Fibroblast of skin of abdomen (primary cell): ENCODE measurements around the gene PCDHB11.
"Not testable (repeated sequence)": the region's sequence is repeated elsewhere in the genome, so short reads cannot be mapped to it uniquely, and the experiment has no call there.

Experiments
- DNase-seq: peaks from one replicate; pipeline ENCODE4 v3.0.0-alpha.2; 2013

Gene PCDHB11

DNA sequence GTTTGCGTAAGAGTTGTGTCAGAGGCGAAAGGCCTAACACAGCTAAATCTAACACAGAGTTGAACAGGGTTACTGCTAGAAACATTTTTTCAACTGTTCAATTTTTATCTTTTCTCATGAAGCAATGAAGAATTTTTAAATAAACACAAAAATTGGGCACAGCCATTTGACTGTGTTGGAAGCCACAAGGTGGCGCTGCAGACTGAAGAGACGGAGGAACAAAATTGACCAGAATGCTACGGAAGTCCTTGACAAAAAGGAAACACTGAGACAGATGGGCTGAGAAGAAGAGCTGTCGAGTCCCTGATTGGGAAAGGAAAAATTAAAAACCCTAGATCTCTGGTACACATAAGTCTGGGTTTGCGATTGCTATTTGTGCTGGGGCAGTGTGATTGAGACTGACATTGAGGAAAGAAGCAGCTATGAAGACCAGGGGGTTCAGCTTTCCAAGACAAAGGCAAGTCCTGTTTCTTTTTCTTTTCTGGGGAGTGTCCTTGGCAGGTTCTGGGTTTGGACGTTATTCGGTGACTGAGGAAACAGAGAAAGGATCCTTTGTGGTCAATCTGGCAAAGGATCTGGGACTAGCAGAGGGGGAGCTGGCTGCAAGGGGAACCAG lies 12.4 kb upstream of the PCDHB11 start, which contains the start of gene PCDHB9:
Gene PCDHB9 (plus strand): TSS at position 265 of the 616 bp plus-strand sequence. CDS start 158 bp downstream, at position 423.
- DNase-seq = no peak

DNA sequence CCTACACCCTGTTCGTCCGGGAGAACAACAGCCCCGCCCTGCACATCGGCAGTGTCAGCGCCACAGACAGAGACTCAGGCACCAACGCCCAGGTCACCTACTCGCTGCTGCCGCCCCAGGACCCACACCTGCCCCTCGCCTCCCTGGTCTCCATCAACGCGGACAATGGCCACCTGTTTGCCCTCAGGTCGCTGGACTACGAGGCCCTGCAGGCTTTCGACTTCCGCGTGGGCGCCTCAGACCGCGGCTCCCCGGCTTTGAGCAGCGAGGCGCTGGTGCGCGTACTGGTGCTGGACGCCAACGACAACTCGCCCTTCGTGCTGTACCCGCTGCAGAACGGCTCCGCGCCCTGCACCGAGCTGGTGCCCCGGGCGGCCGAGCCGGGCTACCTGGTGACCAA lies 10.7 kb upstream of the PCDHB11 start:
- not testable (repeated sequence) for DNase-seq

DNA sequence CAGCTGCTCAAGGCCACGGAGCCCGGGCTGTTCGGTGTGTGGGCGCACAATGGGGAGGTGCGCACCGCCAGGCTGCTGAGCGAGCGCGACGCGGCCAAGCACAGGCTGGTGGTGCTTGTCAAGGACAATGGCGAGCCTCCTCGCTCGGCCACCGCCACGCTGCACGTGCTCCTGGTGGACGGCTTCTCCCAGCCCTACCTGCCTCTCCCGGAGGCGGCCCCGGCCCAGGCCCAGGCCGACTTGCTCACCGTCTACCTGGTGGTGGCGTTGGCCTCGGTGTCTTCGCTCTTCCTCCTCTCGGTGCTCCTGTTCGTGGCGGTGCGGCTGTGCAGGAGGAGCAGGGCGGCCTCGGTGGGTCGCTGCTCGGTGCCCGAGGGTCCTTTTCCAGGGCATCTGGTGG lies 10.3 kb upstream of the PCDHB11 start:
- DNase-seq = not testable (repeated sequence)

DNA sequence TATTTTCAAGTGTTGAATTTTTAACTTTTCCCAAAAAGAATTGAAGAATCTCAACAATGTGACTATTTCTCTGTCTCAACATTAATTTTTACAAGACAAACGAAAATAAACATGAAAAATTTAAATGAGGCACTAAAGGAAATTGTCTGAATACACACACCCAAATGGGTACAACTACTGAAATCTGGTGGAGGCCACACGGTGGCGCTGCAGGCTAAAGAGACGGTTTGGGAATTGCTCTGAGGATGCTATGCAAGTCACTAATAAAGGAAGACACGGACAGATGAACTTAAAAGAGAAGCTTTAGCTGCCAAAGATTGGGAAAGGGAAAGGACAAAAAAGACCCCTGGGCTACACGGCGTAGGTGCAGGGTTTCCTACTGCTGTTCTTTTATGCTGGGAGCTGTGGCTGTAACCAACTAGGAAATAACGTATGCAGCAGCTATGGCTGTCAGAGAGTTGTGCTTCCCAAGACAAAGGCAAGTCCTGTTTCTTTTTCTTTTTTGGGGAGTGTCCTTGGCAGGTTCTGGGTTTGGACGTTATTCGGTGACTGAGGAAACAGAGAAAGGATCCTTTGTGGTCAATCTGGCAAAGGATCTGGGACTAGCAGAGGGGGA lies 7.2 kb upstream of the PCDHB11 start, which contains the start of gene PCDHB10:
Gene PCDHB10 (plus strand): TSS at position 244 of the 616 bp plus-strand sequence. CDS start 200 bp downstream, at position 444.
- DNase-seq = no peak

DNA sequence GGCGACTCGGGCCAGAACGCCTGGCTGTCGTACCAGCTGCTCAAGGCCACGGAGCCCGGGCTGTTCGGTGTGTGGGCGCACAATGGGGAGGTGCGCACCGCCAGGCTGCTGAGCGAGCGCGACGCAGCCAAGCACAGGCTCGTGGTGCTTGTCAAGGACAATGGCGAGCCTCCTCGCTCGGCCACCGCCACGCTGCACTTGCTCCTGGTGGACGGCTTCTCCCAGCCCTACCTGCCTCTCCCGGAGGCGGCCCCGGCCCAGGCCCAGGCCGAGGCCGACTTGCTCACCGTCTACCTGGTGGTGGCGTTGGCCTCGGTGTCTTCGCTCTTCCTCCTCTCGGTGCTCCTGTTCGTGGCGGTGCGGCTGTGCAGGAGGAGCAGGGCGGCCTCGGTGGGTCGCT lies 5.1 kb upstream of the PCDHB11 start:
- not testable (repeated sequence) for DNase-seq

DNA sequence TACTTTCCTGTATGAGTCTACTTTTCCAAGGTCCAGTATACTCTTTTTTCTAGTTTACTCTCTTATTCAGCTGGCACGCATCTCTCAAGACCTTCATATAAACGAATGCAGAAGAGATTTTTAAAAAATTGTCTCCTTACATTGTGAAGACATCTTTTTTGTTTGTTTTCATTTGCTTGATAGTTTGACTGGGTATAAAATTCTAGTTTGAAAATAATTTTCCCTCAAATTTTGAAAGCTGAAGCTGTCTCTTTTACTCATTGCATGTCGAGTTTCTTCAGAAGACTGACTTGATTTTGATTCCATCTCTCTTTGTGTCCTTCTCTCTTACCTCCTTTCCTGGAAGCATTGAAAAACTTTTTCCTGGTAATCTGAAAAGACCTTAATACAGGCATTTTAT lies 3.1 kb upstream of the PCDHB11 start:
- DNase-seq = no peak

DNA sequence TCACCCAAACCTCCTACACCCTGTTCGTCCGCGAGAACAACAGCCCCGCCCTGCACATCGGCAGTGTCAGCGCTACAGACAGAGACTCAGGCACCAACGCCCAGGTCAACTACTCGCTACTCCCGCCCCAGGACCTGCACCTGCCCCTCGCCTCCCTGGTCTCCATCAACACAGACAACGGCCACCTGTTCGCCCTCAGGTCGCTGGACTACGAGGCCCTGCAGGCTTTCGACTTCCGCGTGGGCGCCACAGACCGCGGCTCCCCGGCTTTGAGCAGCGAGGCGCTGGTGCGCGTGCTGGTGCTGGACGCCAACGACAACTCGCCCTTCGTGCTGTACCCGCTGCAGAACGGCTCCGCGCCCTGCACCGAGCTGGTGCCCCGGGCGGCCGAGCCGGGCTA lies 1.7 kb downstream of the PCDHB11 start:
- DNase-seq = not testable (repeated sequence)

DNA sequence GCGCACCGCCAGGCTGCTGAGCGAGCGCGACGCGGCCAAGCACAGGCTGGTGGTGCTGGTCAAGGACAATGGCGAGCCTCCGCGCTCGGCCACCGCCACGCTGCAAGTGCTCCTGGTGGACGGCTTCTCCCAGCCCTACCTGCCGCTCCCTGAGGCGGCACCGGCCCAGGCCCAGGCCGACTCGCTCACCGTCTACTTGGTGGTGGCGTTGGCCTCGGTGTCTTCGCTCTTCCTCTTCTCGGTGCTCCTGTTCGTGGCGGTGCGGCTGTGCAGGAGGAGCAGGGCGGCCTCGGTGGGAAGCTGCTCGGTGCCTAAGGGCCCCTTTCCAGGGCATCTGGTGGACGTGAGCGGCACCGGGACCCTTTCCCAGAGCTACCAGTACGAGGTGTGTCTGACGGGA lies 2.2 kb downstream of the PCDHB11 start:
- DNase-seq = not testable (repeated sequence)

DNA sequence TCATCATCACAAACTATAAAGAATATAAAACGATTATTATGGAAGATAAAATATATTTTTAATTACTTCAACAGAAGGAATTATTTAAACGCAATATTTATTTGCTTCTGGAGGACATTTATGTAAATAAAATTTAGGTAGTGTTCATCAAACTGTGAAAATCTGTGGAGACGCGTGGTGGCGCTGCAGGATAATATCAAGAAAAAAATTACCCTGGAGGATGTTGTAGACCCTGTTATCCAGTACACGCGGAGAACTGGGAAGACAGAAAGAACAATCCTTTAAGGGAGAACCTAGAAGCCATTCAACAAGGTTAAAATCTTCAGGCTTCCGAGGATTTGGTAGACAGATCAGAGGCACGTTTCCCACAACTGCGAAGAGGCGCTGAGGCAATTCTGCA lies 9.1 kb downstream of the PCDHB11 start, which contains the start of gene PCDHB12:
Gene PCDHB12 (plus strand): TSS at position 242 of the 400 bp plus-strand sequence. CDS start 189 bp downstream, outside the sequence.
- no peak for DNase-seq

DNA sequence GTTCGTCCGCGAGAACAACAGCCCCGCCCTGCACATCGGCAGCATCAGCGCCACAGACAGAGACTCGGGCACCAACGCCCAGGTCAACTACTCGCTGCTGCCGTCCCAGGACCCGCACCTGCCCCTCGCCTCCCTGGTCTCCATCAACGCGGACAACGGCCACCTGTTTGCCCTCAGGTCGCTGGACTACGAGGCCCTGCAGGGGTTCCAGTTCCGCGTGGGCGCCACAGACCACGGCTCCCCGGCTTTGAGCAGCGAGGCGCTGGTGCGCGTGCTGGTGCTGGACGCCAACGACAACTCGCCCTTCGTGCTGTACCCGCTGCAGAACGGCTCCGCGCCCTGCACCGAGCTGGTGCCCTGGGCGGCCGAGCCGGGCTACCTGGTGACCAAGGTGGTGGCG lies 10.9 kb downstream of the PCDHB11 start:
- not testable (repeated sequence) for DNase-seq

DNA sequence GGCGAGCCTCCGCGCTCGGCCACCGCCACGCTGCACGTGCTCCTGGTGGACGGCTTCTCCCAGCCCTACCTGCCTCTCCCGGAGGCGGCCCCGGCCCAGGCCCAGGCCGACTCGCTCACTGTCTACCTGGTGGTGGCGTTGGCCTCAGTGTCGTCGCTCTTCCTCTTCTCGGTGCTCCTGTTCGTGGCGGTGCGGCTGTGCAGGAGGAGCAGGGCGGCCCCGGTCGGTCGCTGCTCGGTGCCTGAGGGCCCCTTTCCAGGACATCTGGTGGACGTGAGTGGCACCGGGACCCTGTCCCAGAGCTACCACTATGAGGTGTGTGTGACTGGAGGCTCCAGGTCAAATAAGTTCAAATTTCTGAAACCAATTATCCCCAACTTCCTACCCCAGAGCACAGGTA lies 11.4 kb downstream of the PCDHB11 start:
- DNase-seq = not testable (repeated sequence)

DNA sequence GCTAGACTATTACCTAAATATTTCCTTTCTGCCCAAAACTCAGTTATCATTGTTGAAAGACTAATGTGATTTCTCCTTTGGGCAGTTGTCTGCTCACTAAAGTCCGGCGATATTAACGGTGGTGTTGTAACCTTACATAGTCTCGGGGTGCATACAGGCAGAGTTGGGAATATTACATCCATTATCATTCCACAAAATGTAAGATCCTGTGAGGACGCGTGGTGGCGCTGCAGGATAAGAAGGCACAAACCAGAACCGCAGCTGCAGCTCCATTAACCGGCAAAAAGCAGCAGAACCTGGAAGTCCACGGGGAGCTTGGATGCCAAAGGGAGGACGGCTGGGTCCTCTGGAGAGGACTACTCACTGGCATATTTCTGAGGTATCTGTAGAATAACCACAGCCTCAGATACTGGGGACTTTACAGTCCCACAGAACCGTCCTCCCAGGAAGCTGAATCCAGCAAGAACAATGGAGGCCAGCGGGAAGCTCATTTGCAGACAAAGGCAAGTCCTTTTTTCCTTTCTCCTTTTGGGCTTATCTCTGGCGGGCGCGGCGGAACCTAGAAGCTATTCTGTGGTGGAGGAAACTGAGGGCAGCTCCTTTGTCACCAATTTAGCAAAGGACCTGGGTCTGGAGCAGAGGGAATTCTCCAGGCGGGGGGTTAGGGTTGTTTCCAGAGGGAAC lies 14.4 kb downstream of the PCDHB11 start, which contains the start of gene PCDHB13:
Gene PCDHB13 (plus strand): TSS at position 264 of the 684 bp plus-strand sequence. CDS start 205 bp downstream, at position 469.
- not testable (repeated sequence) for DNase-seq

DNA sequence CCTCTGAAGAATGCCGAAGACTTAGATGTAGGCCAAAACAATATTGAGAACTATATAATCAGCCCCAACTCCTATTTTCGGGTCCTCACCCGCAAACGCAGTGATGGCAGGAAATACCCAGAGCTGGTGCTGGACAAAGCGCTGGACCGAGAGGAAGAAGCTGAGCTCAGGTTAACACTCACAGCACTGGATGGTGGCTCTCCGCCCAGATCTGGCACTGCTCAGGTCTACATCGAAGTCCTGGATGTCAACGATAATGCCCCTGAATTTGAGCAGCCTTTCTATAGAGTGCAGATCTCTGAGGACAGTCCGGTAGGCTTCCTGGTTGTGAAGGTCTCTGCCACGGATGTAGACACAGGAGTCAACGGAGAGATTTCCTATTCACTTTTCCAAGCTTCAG lies 15.2 kb downstream of the PCDHB11 start:
- DNase-seq = not testable (repeated sequence)

DNA sequence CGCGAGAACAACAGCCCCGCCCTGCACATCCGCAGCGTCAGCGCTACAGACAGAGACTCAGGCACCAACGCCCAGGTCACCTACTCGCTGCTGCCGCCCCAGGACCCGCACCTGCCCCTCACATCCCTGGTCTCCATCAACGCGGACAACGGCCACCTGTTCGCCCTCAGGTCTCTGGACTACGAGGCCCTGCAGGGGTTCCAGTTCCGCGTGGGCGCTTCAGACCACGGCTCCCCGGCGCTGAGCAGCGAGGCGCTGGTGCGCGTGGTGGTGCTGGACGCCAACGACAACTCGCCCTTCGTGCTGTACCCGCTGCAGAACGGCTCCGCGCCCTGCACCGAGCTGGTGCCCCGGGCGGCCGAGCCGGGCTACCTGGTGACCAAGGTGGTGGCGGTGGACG lies 16.1 kb downstream of the PCDHB11 start:
- DNase-seq = not testable (repeated sequence)

DNA sequence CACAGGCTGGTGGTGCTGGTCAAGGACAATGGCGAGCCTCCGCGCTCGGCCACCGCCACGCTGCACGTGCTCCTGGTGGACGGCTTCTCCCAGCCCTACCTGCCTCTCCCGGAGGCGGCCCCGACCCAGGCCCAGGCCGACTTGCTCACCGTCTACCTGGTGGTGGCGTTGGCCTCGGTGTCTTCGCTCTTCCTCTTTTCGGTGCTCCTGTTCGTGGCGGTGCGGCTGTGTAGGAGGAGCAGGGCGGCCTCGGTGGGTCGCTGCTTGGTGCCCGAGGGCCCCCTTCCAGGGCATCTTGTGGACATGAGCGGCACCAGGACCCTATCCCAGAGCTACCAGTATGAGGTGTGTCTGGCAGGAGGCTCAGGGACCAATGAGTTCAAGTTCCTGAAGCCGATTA lies 16.6 kb downstream of the PCDHB11 start:
- DNase-seq = not testable (repeated sequence)

DNA sequence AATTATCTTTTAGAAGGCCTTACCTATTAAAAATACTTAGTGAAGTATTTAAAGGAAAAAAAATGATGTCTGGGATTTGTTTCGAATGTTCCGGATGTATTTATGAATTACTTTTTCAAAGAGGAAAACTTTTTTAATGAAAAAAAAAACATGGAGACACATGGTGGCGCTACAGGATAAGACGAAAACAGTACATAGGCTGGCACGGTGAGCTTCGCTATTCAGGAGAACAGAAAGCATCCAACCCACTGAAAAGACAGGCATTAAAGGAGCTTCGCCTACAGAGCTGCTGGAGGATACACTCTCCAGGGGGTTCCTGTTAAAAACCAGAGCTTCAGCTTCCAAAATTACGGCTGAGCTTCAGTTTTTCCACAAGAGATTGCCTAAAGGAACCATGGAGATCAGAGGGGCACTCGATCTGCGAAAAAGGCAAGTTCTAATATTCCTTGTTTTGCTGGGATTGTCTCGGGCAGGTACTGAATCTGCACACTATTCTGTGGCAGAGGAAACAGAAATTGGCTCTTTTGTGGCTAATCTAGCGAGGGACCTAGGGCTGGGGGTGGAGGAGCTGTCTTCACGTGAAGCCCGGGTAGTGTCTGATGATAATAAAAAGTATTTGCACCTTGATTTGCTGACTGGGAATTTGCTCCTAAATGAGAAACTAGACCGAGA lies 23.8 kb downstream of the PCDHB11 start, which contains the start of gene PCDHB14:
Gene PCDHB14 (plus strand): TSS at position 232 of the 672 bp plus-strand sequence. CDS start 163 bp downstream, at position 395.
- peak; percentile 4 for DNase-seq

DNA sequence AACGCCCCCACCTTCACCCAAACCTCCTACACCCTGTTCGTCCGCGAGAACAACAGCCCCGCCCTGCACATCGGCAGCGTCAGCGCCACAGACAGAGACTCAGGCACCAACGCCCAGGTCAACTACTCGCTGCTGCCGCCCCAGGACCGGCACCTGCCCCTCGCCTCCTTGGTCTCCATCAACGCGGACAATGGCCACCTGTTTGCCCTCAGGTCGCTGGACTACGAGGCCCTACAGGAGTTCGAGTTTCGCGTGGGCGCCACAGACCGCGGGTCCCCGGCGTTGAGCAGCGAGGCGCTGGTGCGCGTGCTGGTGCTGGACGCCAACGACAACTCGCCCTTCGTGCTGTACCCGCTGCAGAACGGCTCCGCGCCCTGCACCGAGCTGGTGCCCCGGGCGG lies 25.4 kb downstream of the PCDHB11 start:
- DNase-seq = not testable (repeated sequence)

DNA sequence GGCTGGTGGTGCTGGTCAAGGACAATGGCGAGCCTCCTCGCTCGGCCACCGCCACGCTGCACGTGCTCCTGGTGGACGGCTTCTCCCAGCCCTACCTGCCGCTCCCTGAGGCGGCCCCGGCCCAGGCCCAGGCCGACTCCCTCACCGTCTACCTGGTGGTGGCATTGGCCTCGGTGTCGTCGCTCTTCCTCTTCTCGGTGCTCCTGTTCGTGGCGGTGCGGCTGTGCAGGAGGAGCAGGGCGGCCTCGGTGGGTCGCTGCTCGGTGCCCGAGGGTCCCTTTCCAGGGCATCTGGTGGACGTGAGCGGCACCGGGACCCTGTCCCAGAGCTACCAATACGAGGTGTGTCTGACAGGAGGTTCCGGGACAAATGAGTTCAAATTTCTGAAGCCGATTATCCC lies 26.0 kb downstream of the PCDHB11 start:
- not testable (repeated sequence) for DNase-seq

DNA sequence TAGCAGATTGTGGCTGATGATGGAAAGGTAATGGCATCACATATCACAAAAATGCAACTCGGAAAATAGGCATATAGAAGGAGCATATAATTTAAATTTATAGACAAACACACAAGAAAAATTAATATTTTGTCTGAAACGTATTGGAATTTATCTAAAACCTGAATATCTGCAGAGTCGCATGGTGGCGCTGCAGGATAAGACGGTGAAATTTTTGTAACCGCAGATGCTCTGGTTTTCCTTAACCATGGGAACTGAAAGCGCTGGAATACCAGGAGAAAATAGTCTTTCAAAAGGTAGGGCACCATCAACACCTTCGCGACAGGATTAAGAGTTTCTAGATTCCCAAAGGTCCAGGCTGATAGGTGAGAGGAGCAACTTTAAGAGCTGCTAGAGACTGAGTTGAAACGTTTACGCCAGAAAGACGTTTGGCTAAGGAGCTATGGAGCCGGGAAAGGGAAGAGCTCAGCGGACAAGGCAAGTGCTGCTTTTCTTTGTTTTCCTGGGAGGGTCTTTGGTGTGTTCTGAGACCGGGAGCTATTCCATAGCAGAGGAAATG lies 34.8 kb downstream of the PCDHB11 start:
- DNase-seq = no peak

DNA sequence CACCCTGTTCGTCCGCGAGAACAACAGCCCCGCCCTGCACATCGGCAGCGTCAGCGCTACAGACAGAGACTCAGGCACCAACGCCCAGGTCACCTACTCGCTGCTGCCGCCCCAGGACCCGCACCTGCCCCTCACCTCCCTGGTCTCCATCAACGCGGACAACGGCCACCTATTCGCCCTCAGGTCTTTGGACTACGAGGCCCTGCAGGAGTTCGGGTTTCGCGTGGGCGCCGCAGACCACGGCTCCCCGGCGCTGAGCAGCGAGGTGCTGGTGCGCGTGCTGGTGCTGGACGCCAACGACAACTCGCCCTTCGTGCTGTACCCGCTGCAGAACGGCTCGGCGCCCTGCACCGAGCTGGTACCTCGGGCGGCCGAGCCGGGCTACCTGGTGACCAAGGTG lies 36.5 kb downstream of the PCDHB11 start:
- not testable (repeated sequence) for DNase-seq

DNA sequence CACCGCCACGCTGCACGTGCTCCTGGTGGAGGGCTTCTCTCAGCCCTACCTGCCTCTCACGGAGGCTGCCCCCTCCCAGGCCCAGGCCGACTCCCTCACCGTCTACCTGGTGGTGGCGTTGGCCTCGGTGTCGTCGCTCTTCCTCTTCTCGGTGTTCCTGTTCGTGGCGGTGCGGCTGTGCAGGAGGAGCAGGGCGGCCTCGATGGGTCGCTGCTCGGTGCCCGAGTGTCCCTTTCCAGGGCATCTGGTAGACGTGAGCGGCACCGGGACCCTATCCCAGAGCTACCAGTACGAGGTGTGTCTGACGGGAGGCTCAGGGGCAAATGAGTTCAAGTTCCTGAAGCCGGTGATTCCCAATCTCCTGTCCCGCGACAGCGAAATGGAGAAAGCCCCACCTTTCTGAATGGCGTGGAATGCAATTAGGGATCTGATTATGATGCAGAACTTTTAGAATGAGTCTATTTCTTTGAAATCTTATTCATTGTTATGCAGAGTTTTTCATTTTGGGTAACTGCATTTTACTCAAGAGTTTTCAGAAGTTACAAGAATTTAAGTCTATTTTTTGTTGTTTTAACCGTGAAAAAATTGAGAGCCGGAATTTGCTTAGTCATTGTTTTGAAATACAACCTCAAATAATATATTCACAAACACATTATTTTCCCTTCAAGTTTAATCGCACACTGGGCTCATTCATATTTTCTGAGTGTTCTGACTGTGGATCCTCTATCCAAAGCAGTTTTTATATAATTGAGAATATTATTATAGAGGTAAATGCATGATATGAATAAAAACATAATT lies 37.3 kb downstream of the PCDHB11 start:
- DNase-seq = no peak
